Endothelial cell of umbilical vein (primary cell): ENCODE results near the gene CUX1. TPM values are rescaled to one million over a fixed set of nuclear protein-coding genes. Genes with fewer than 3 reads are reported as not detected.

Experiments
- BruUV-seq: library from RNA; stranded (reverse); fragments of 400-500 nt; replicated peaks from 2 replicates; lab custom pipeline; 2021; lab: Mats Ljungman, UMichigan
- CTCF ChIA-PET: fragments of 300-600, 350-600 bp; sonication (Branson Sonifier 250); formaldehyde crosslinking; loops from one replicate; lab custom pipeline; 2021; ENCODE audit warnings: antibody characterized with exemption, inconsistent platforms; lab: Charles Lee
- POLR2A ChIA-PET: fragments of 300-600, 350-600 bp; sonication (Branson Sonifier 250); formaldehyde crosslinking; loops from one replicate; lab custom pipeline; 2021; ENCODE audit warnings: antibody characterized with exemption, inconsistent platforms; lab: Charles Lee
- DNase-seq: peaks from one replicate; pipeline ENCODE4 v3.0.0-alpha.2; 2011; ENCODE audit warnings: low read depth, low spot score
- FAIRE-seq: peaks from 2 replicates; lab custom pipeline; 2011; peaks lifted over from hg19 to GRCh38; lab: Jason Lieb, UNC
- H2AFZ ChIP-seq: 2 replicates; pipeline ENCODE4 v1.6.0; 2012; ENCODE audit warnings: low read depth, low read length, control low read depth, inconsistent platforms
- H3K27ac ChIP-seq: 2 replicates; pipeline ENCODE4 v1.5.1; 2011; ENCODE audit warnings: low read depth, mild to moderate bottlenecking, control low read depth, low read length, moderate library complexity; ENCODE audit not compliant: insufficient read depth
- H3K27me3 ChIP-seq, 2 experiments: 2 replicates each; pipeline versions ENCODE4 v1.6.0 to v1.6.1; 2011; ENCODE audit warnings: low read length in 2 of 2, mixed read lengths in 1 of 2; ENCODE audit not compliant: control insufficient read depth in 2 of 2, insufficient read depth in 2 of 2
- H3K36me3 ChIP-seq, 2 experiments: 2 replicates in 1 of 2; 3 replicates in 1 of 2; pipeline ENCODE4 v1.5.1; 2011; ENCODE audit warnings: low read length in 2 of 2, mild to moderate bottlenecking in 1 of 2, moderate library complexity in 1 of 2; ENCODE audit not compliant: control insufficient read depth in 2 of 2, insufficient read depth in 2 of 2; ENCODE audit errors: extremely low read depth in 1 of 2
- H3K4me1 ChIP-seq: 3 replicates; pipeline ENCODE4 v1.5.1; 2011; ENCODE audit warnings: mild to moderate bottlenecking, low read length; ENCODE audit not compliant: control insufficient read depth, insufficient read depth; ENCODE audit errors: extremely low read depth
- H3K4me2 ChIP-seq: 2 replicates; pipeline ENCODE4 v1.6.1; 2011; ENCODE audit warnings: low read length, control low read depth, mixed read lengths; ENCODE audit not compliant: insufficient read depth
- H3K4me3 ChIP-seq, 3 experiments: fragments of 200-600 bp in 1 of 3; sonication (generic), shearing (Covaris generic) in 1 of 3; replicated peaks in 1 of 3; 2 replicates each; pipeline ENCODE4 v1.5.1; 2011 to 2016; ENCODE audit warnings: control low read depth in 3 of 3, low read length in 3 of 3, mild to moderate bottlenecking in 2 of 3, inconsistent platforms in 1 of 3, low read depth in 1 of 3, moderate library complexity in 1 of 3; ENCODE audit not compliant: insufficient read depth in 1 of 3
- H3K79me2 ChIP-seq: 2 replicates; pipeline ENCODE4 v1.6.0; 2012; ENCODE audit warnings: low read length, inconsistent platforms; ENCODE audit not compliant: control insufficient read depth, insufficient read depth
- H3K9ac ChIP-seq: replicated peaks from 2 replicates; pipeline ENCODE3; 2011; ENCODE audit warnings: low read length, control low read depth; ENCODE audit not compliant: insufficient read depth; ENCODE audit errors: extremely low read depth
- H3K9me1 ChIP-seq: replicated peaks from 3 replicates; pipeline ENCODE4 v1.6.0; 2011; ENCODE audit warnings: mild to moderate bottlenecking, low read length; ENCODE audit not compliant: control insufficient read depth, insufficient read depth; ENCODE audit errors: extremely low read depth
- H3K9me3 ChIP-seq: replicated peaks from 2 replicates; pipeline ENCODE4 v1.5.1; 2012; ENCODE audit warnings: low read length, inconsistent platforms; ENCODE audit not compliant: control insufficient read depth, insufficient read depth
- H4K20me1 ChIP-seq: replicated peaks from 2 replicates; pipeline ENCODE3; 2011; ENCODE audit warnings: mild to moderate bottlenecking, low read length; ENCODE audit not compliant: control insufficient read depth, insufficient read depth; ENCODE audit errors: extremely low read depth
- EZH2 ChIP-seq: IDR thresholded peaks from 2 replicates; pipeline ENCODE4 v1.6.1; 2012; ENCODE audit warnings: borderline replicate concordance, low read depth, mild to moderate bottlenecking, moderate library complexity, low read length, inconsistent platforms; ENCODE audit not compliant: severe bottlenecking
- FOS ChIP-seq: IDR thresholded peaks from 2 replicates; pipeline ENCODE4 v1.6.1; 2011; ENCODE audit warnings: mild to moderate bottlenecking, low read length, moderate library complexity, borderline replicate concordance; ENCODE audit not compliant: insufficient read depth
- GATA2 ChIP-seq: IDR thresholded peaks from 2 replicates; pipeline ENCODE4 v1.7.0; 2011; ENCODE audit warnings: low read depth, mild to moderate bottlenecking, moderate library complexity, mixed read lengths, low read length; ENCODE audit not compliant: insufficient read length, insufficient read depth
- JUN ChIP-seq: IDR thresholded peaks from 2 replicates; pipeline ENCODE4 v1.6.1; 2011; ENCODE audit warnings: borderline replicate concordance, low read depth; ENCODE audit not compliant: insufficient read length, insufficient read depth
- MYC ChIP-seq: IDR thresholded peaks from one replicate; pipeline ENCODE4 v1.6.1; 2011; ENCODE audit warnings: mild to moderate bottlenecking, low read depth, low read length
- POLR2A ChIP-seq: IDR thresholded peaks from 2 replicates; pipeline ENCODE4 v1.6.1; 2012; ENCODE audit warnings: low read depth, mild to moderate bottlenecking, control low read depth, low read length
- POLR2AphosphoS5 ChIP-seq: IDR thresholded peaks from 2 replicates; pipeline ENCODE4 v1.6.1; 2012; ENCODE audit warnings: low read depth, mild to moderate bottlenecking, control low read depth, low read length, moderate library complexity; ENCODE audit not compliant: insufficient read depth
- dilution Hi-C: fragments of 300-500 bp; cut with MboI; formaldehyde crosslinking; loops from one replicate; pipeline ENCODE4 v1.15.0; 2019; ENCODE audit warnings: low sequenced_read_pairs; ENCODE audit not compliant: extremely low pct_ligation_motif_present
- intact Hi-C: fragments of 100-400 bp; cut with micrococcal nuclease; formaldehyde crosslinking; loops from one replicate; pipeline ENCODE4 v1.10.0; 2022
- polyA plus RNA-seq, 4 experiments: library from polyadenylated mRNA; depleted of rRNA in 3 of 4; stranded (reverse) in 3 of 4; unstranded in 1 of 4; fragments of >200 nt; gene quantifications; 2 replicates each; pipeline versions ENCODE4 v1.2.1 to v1.2.3, GENCODE V29; 2011 to 2012; ENCODE audit warnings: missing spikeins in 1 of 4
- total RNA-seq: library from RNA; stranded (reverse); gene quantifications from 2 replicates; pipeline ENCODE4 v1.2.3, GENCODE V29; 2021
- TF ChIP-seq, protein P1 (sequence below): IDR thresholded peaks from 2 replicates; pipeline ENCODE4 v1.6.1; 2011; ENCODE audit not compliant: insufficient read depth, insufficient read length
- TF ChIP-seq, protein P2 (sequence below), 2 donors: IDR thresholded peaks; 1 replicate in 1 of 2; 2 replicates in 1 of 2; pipeline ENCODE4 v1.5.1; 2011; ENCODE audit warnings: low read length in 2 of 2, mild to moderate bottlenecking in 2 of 2, moderate library complexity in 2 of 2, control low read depth in 1 of 2, inconsistent platforms in 1 of 2, low read depth in 1 of 2; ENCODE audit not compliant: insufficient read depth in 1 of 2; ENCODE audit errors: extremely low read depth in 1 of 2

The CUX1 gene
- total and polyA plus RNA-seq, 2 donors (not counting 3 experiments of a cell fraction or from before 2014, with no cell fraction given) = 13.8 to 49.8 TPM

DNA sequence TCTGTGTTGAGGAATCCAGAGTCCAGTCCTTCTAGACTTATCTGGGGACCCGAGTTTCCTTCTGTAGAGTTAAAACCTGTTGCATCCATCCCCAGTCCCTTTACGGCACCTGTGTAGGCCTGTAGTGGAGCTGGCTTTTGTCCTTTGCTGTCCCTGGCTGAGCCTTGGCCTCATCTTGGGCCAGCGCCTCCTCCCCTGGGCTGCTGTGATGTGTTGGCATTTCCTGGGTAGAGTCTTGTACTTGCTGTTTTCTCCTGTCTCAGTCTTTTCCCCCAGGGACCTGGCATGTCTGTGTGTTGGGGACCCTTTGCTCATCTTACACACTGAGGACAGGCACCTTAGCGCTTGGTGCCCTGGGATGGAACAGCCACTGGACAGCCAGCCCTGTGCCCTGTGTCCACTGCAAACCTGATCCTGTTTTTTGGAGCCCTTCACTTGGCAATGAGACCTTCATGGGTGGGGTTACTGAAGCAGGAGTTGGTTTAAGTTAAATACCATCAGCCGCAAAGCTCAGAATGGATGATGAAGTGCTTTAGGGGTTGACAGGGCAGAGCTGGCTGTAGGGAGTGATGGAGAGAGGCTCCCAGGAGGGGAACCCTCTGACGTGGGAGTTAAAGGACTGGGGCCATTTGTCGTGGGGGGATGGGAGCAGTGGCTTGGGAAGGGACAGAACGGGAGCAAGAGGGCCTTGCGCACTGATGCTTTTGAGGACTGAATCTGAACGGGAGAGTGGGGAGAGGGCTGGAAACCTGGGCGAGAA, 50.9 kb downstream of the CUX1 start:
- no peak overlapping the region for H2AFZ ChIP-seq

More for the DNA sequence above, 50.9 kb downstream of the CUX1 start:
- FAIRE-seq (no peak), DNase-seq (no peak)
- H3K4me3 ChIP-seq = no peak overlapping the region
- no peaks in the 10 kb centered on the region for H3K9me1 ChIP-seq
- H3K9me3 ChIP-seq = no peaks in the 10 kb centered on the region
- dilution Hi-C loops = no loop called here
- CTCF ChIA-PET = interaction anchor here (1.1 kb wide), 1 partner anchor 9 kb away, joined by 3 read pairs; no protein-coding TSS in a partner anchor
- H3K4me2 ChIP-seq = no peak overlapping the region
- H4K20me1 ChIP-seq = no peaks in the 10 kb centered on the region
- TF ChIP-seq FOS = no peak
- no peak for TF ChIP-seq POLR2A
- TF ChIP-seq EZH2 = no peak
- TF ChIP-seq, protein P1, sequence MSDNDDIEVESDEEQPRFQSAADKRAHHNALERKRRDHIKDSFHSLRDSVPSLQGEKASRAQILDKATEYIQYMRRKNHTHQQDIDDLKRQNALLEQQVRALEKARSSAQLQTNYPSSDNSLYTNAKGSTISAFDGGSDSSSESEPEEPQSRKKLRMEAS = no peak
- TF ChIP-seq GATA2 = no peak
- no peak for TF ChIP-seq MYC
- TF ChIP-seq, protein P2, sequence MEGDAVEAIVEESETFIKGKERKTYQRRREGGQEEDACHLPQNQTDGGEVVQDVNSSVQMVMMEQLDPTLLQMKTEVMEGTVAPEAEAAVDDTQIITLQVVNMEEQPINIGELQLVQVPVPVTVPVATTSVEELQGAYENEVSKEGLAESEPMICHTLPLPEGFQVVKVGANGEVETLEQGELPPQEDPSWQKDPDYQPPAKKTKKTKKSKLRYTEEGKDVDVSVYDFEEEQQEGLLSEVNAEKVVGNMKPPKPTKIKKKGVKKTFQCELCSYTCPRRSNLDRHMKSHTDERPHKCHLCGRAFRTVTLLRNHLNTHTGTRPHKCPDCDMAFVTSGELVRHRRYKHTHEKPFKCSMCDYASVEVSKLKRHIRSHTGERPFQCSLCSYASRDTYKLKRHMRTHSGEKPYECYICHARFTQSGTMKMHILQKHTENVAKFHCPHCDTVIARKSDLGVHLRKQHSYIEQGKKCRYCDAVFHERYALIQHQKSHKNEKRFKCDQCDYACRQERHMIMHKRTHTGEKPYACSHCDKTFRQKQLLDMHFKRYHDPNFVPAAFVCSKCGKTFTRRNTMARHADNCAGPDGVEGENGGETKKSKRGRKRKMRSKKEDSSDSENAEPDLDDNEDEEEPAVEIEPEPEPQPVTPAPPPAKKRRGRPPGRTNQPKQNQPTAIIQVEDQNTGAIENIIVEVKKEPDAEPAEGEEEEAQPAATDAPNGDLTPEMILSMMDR (IDR thresholded peaks at IDR 0.05; ENCODE audit: extremely low read depth in 1 of 2, insufficient read depth in 1 of 2, low read depth in 1 of 2, low read length in 2 of 2) = no peak
- no peak for TF ChIP-seq POLR2AphosphoS5
- TF ChIP-seq JUN = no peak
- BruUV-seq = no TSS peak
- POLR2A ChIA-PET = no interaction called here
- no peak overlapping the region for H3K9ac ChIP-seq
- H3K27ac ChIP-seq = no peak overlapping the region
- peaks cover 9% of the 10 kb centered on the region for H3K79me2 ChIP-seq
- H3K4me1 ChIP-seq = no peaks in the 10 kb centered on the region
- H3K36me3 ChIP-seq = no peaks in the 10 kb centered on the region
- H3K27me3 ChIP-seq = no peaks in the 10 kb centered on the region
- intact Hi-C loops = no loop called here
